Kasumi-1 (cell line): ENCODE results near the gene TPM2.

Experiments
- DNase-seq, 2 experiments: peaks; one replicate each; lab custom pipeline; 2025; lab: John Stamatoyannopoulos, UW

TPM2 gene

GRCh38 chr9:35696520-35697215 lies 6.9 kb upstream of the TPM2 start:
- DNase-seq, result peak; percentile 27 to 47

GRCh38 chr9:35695943-35696401 lies 6.2 kb upstream of the TPM2 start:
- DNase-seq, result no peak

GRCh38 chr9:35691757-35692301 lies 2.1 kb upstream of the TPM2 start:
- DNase-seq, result no peak

GRCh38 chr9:35691334-35691650 lies 1.6 kb upstream of the TPM2 start:
- no peak for DNase-seq

GRCh38 chr9:35690614-35691333 lies 1.0 kb upstream of the TPM2 start:
- DNase-seq, result peak; percentile 64 to 70

GRCh38 chr9:35690294-35690613 lies 529 bp upstream of the TPM2 start:
- no peak for DNase-seq

- no peak for DNase-seq
Measured at GRCh38 chr9:35688558-35689541, 875 bp downstream of the TPM2 start.

GRCh38 chr9:35687972-35688557 lies 1.7 kb downstream of the TPM2 start:
- DNase-seq, result no peak

GRCh38 chr9:35687306-35687705 lies 2.4 kb downstream of the TPM2 start:
- no peak for DNase-seq

- DNase-seq, result no peak
Measured at GRCh38 chr9:35686222-35687203, 3.2 kb downstream of the TPM2 start.

- no peak for DNase-seq
Measured at GRCh38 chr9:35685506-35685905, 4.2 kb downstream of the TPM2 start.

- DNase-seq, result no peak
Measured at GRCh38 chr9:35684921-35685320, 4.8 kb downstream of the TPM2 start.

- no peak for DNase-seq
Measured at GRCh38 chr9:35683323-35683722, 6.4 kb downstream of the TPM2 start.

- no peak for DNase-seq
Measured at GRCh38 chr9:35682520-35683315, 7.0 kb downstream of the TPM2 start.

- no peak for DNase-seq
Measured at GRCh38 chr9:35682051-35682450, 7.7 kb downstream of the TPM2 start.

GRCh38 chr9:35681341-35682002 lies 8.3 kb downstream of the TPM2 start:
- DNase-seq, result no peak

- DNase-seq, result no peak
Measured at GRCh38 chr9:35680331-35681105, 9.2 kb downstream of the TPM2 start.

- no peak for DNase-seq
Measured at GRCh38 chr9:35679766-35680330, 9.9 kb downstream of the TPM2 start.
